Right cardiac atrium (tissue), 5 donors: ENCODE measurements around the gene KCNK13. TPM values are rescaled to one million over a fixed set of nuclear protein-coding genes. Genes with fewer than 3 reads are reported as not detected.

ENCODE experiments used
- ATAC-seq, 2 donors: fragments of 200-7000 bp; cut with Tn5 transposase; one replicate each; pipeline versions ENCODE4 v1.8.0 to v1.9.1; 2020; ENCODE audit warnings: moderate library complexity in 2 of 2, mild to moderate bottlenecking in 1 of 2
- DNase-seq, 3 donors: peaks; one replicate each; pipeline ENCODE4 v3.0.0-alpha.2; 2020
- H3K27ac ChIP-seq: one replicate; pipeline ENCODE4 v1.5.1; 2013; ENCODE audit warnings: mild to moderate bottlenecking, low read length, control low read depth, moderate library complexity
- H3K27me3 ChIP-seq: one replicate; pipeline ENCODE4 v1.6.1; 2013; ENCODE audit not compliant: control insufficient read depth, insufficient read depth
- H3K4me1 ChIP-seq: one replicate; pipeline ENCODE4 v1.6.1; 2013; ENCODE audit warnings: low read length; ENCODE audit not compliant: control insufficient read depth, insufficient read depth
- H3K4me3 ChIP-seq: one replicate; pipeline ENCODE4 v1.5.1; 2013; ENCODE audit warnings: low read length, control low read depth
- H3K9me3 ChIP-seq: one replicate; pipeline ENCODE4 v1.6.1; 2013; ENCODE audit warnings: low read length; ENCODE audit not compliant: control insufficient read depth
- WGBS: extraction: QIAGEN DNeasy Blood & Tissue Kit; methylation state at CpG from one replicate; pipeline ENCODE4 v1.1.7; 2013; 5-methylcytosine and 5-hydroxymethylcytosine counted together
- intact Hi-C, 4 donors: fragments of 100-400 bp; cut with DNase I; formaldehyde crosslinking; loops; one replicate each; pipeline versions ENCODE4 v1.11.0 to v1.14.0; 2022 to 2023
- polyA plus RNA-seq: library from polyadenylated mRNA; stranded (reverse); fragments of 200-250 nt; gene quantifications from one replicate; pipeline ENCODE4 v1.2.3, GENCODE V29; 2013
- total RNA-seq, 4 donors: library from RNA; stranded (reverse); fragmentation: NEBNext Ultra II Directional; extraction: Animal tissue kit (Norgen Biotek cat#: 25700); gene quantifications; one replicate each; pipeline ENCODE4 v1.2.1, GENCODE V29; 2021
- donor health status: healthy with polysubstance abuse.
- donor health status: DM: no; HTN: yes; CAD: no.
- donor health status: DM: no; HTN: no; CAD: no.
- donor health status: DM: no; HTN: yes; CAD: no; lungs with severe emphysema.
- donor health status: DM: yes; HTN: yes; CAD: no.

The KCNK13 gene
- total and polyA plus RNA-seq, 5 donors = 1.7 to 14.2 (median 4.4) TPM

GRCh38 chr14:90103808-90104207 is 42.0 kb downstream of the KCNK13 start:
- 75% methylated on average over 3 of the region's 3 CpGs for WGBS
- no peaks in the 10 kb centered on the region for H3K9me3 ChIP-seq
- no peak overlapping the region for H3K27ac ChIP-seq
- ATAC-seq = no peak
- no peak overlapping the region for H3K4me3 ChIP-seq
- no peak for DNase-seq
- intact Hi-C loops = no loop called here
- H3K4me1 ChIP-seq = peaks cover 1% of the 10 kb centered on the region
- H3K27me3 ChIP-seq = no peaks in the 10 kb centered on the region

- ATAC-seq (no peak), DNase-seq (peak; percentile 27 to 62 (median 54))
- 51% methylated on average over 4 of the region's 4 CpGs for WGBS
- H3K27ac ChIP-seq = no peak overlapping the region
- intact Hi-C loops = no loop called here
- no peaks in the 10 kb centered on the region for H3K27me3 ChIP-seq
- H3K4me1 ChIP-seq = peaks cover 1% of the 10 kb centered on the region
- H3K4me3 ChIP-seq = no peak overlapping the region
- H3K9me3 ChIP-seq = no peaks in the 10 kb centered on the region
Observed at GRCh38 chr14:90105756-90106155, 44.0 kb downstream of the KCNK13 start.

GRCh38 chr14:90107789-90108188 is 46.0 kb downstream of the KCNK13 start:
- 81% methylated on average over 6 of the region's 6 CpGs for WGBS
- no peaks in the 10 kb centered on the region for H3K27me3 ChIP-seq
- H3K9me3 ChIP-seq = no peaks in the 10 kb centered on the region
- ATAC-seq (no peak), DNase-seq (no peak)
- intact Hi-C loops = no loop called here
- H3K4me3 ChIP-seq = no peak overlapping the region
- H3K27ac ChIP-seq = no peak overlapping the region
- H3K4me1 ChIP-seq = peaks cover 1% of the 10 kb centered on the region

- WGBS = 71% methylated on average over 10 of the region's 10 CpGs
- ATAC-seq = no peak
- H3K27ac ChIP-seq = no peak overlapping the region
Observed at GRCh38 chr14:90109858-90110257, 48.1 kb downstream of the KCNK13 start.

GRCh38 chr14:90111895-90112534 is 50.2 kb downstream of the KCNK13 start:
- intact Hi-C loops = no loop called here
- Histone ChIP-seq H3K27ac (no peak overlapping the region), H3K9me3 (no peaks in the 10 kb centered on the region), H3K27me3 (no peaks in the 10 kb centered on the region), H3K4me1 (no peaks in the 10 kb centered on the region), H3K4me3 (no peak overlapping the region)
- DNase-seq = no peak
- 56% methylated on average over 12 of the region's 12 CpGs for WGBS
- no peak for ATAC-seq

More at GRCh38 chr14:90109858-90110257, 48.1 kb downstream of the KCNK13 start:
- Histone ChIP-seq H3K4me1 (peaks cover 1% of the 10 kb centered on the region), H3K9me3 (no peaks in the 10 kb centered on the region), H3K27me3 (no peaks in the 10 kb centered on the region), H3K4me3 (no peak overlapping the region)
- intact Hi-C loops = no loop called here
- no peak for DNase-seq

GRCh38 chr14:90114554-90114953 is 52.8 kb downstream of the KCNK13 start:
- Histone ChIP-seq H3K27me3 (no peaks in the 10 kb centered on the region), H3K4me1 (no peaks in the 10 kb centered on the region), H3K27ac (no peak overlapping the region), H3K9me3 (no peaks in the 10 kb centered on the region), H3K4me3 (no peak overlapping the region)
- intact Hi-C loops = no loop called here
- no peak for DNase-seq
- WGBS = 81% methylated on average over 5 of the region's 5 CpGs
- peak in 1 of 2 donors; percentile 38 for ATAC-seq

GRCh38 chr14:90115780-90116179 is 54.0 kb downstream of the KCNK13 start:
- Histone ChIP-seq H3K27ac (no peak overlapping the region), H3K4me3 (no peak overlapping the region), H3K27me3 (no peaks in the 10 kb centered on the region), H3K9me3 (no peaks in the 10 kb centered on the region), H3K4me1 (no peaks in the 10 kb centered on the region)
- intact Hi-C loops = no loop called here
- DNase-seq = no peak
- ATAC-seq = no peak
- WGBS = 0% methylated on average over 1 of the region's 1 CpG

GRCh38 chr14:90116444-90116843 is 54.6 kb downstream of the KCNK13 start:
- WGBS = 80% methylated on average over 8 of the region's 8 CpGs
- no peaks in the 10 kb centered on the region for H3K4me1 ChIP-seq
- H3K9me3 ChIP-seq = no peaks in the 10 kb centered on the region
- intact Hi-C loops = no loop called here
- no peak overlapping the region for H3K4me3 ChIP-seq
- DNase-seq = no peak
- H3K27ac ChIP-seq = no peak overlapping the region
- no peaks in the 10 kb centered on the region for H3K27me3 ChIP-seq
- ATAC-seq = no peak

- intact Hi-C loops = no loop called here
Observed at GRCh38 chr14:90118027-90118426, 56.2 kb downstream of the KCNK13 start.

GRCh38 chr14:90126260-90126659 is 64.5 kb downstream of the KCNK13 start:
- 89% methylated on average over 15 of the region's 15 CpGs for WGBS
- no peaks in the 10 kb centered on the region for H3K9me3 ChIP-seq
- H3K27ac ChIP-seq = no peak overlapping the region
- H3K4me3 ChIP-seq = no peak overlapping the region
- H3K27me3 ChIP-seq = no peaks in the 10 kb centered on the region
- intact Hi-C loops = no loop called here
- ATAC-seq (no peak), DNase-seq (no peak)
- H3K4me1 ChIP-seq = no peaks in the 10 kb centered on the region

More at GRCh38 chr14:90118027-90118426, 56.2 kb downstream of the KCNK13 start:
- Histone ChIP-seq H3K9me3 (no peaks in the 10 kb centered on the region), H3K27ac (no peak overlapping the region), H3K4me3 (no peak overlapping the region), H3K27me3 (no peaks in the 10 kb centered on the region), H3K4me1 (no peaks in the 10 kb centered on the region)
- no peak for ATAC-seq
- DNase-seq = no peak
- WGBS = 75% methylated on average over 3 of the region's 3 CpGs

GRCh38 chr14:90132821-90133570 is 71.2 kb downstream of the KCNK13 start:
- no peak overlapping the region for H3K4me3 ChIP-seq
- H3K27ac ChIP-seq = no peak overlapping the region
- DNase-seq (no peak), ATAC-seq (peak in 1 of 2 donors; percentile 41)
- H3K27me3 ChIP-seq = no peaks in the 10 kb centered on the region
- H3K4me1 ChIP-seq = no peaks in the 10 kb centered on the region
- H3K9me3 ChIP-seq = no peaks in the 10 kb centered on the region
- 50% methylated on average over 10 of the region's 10 CpGs for WGBS
- intact Hi-C loops = no loop called here
